ENCODE measurements around the gene GLIS1.

The GLIS1 gene

DNA sequence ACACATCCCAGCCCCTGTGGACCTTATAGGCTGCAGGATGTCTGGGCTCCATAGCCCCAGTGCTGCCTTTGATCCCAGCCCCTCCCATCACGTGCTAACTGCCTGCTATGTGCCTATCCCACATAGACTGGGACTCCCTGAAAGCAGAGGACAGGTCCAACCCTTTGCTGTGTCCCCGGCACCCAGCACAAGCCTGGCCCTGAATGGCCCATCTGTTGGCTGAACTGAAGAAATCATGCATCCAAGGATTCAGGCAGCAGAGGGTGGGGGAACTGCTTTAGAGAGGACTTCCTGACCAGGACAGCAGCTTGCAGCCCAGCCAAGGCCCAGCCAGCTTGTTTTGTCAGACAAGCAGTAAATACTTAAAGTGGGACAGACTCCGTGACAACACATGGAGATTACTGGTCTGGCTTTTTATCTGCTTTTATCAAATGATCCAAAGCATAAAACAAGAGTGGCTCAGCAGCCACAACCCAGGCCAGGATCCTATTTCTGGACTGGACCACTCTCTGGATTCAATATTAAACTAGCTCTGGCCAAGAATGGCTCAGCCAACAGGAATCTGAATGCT, 69.3 kb downstream of the GLIS1 start:
- H3K27ac ChIP-seq (ENCODE audit: insufficient read depth, low read length, poor library complexity, severe bottlenecking) = no peak overlapping the region
- no peaks in the 10 kb centered on the region for H3K36me3 ChIP-seq (ENCODE audit: control insufficient read depth, insufficient read depth, low read length)
- H3K9me3 ChIP-seq (ENCODE audit: control insufficient read depth, low read length) = no peaks in the 10 kb centered on the region
- H3K4me3 ChIP-seq (ENCODE audit: insufficient read depth, low read depth, low read length, poor library complexity, severe bottlenecking) = no peak overlapping the region
- H3K4me1 ChIP-seq (ENCODE audit: control insufficient read depth, insufficient read depth, low read length, poor library complexity, severe bottlenecking) = no peaks in the 10 kb centered on the region
- no peak for DNase-seq
- no peaks in the 10 kb centered on the region for H3K27me3 ChIP-seq (replicated peaks; ENCODE audit: control insufficient read depth, insufficient read depth, low read length, poor library complexity, severe bottlenecking)

DNA sequence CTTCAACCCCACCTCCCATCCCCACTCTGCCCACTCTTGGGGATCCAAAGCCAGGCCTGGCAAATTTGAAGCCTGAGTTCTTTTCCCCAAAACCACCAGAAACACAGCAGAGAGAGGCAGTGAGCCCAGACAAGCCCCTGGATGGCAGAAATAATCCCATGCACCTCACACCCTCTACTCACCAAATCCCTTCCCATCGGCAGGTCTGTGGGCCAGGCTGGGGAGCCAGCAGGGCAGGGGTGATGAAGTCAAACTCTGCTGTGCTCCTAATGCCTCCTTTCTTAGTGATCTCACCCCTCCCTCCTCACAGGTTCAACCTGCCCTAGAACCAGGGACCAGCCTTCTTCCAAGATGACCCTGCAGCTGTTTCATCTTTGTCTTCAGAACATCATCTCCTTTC, 72.4 kb downstream of the GLIS1 start:
- Histone ChIP-seq H3K27me3 (replicated peaks; ENCODE audit: control insufficient read depth, insufficient read depth, low read length, poor library complexity, severe bottlenecking) (no peaks in the 10 kb centered on the region), H3K4me1 (ENCODE audit: control insufficient read depth, insufficient read depth, low read length, poor library complexity, severe bottlenecking) (no peaks in the 10 kb centered on the region), H3K36me3 (ENCODE audit: control insufficient read depth, insufficient read depth, low read length) (no peaks in the 10 kb centered on the region), H3K4me3 (ENCODE audit: insufficient read depth, low read depth, low read length, poor library complexity, severe bottlenecking) (no peak overlapping the region), H3K27ac (ENCODE audit: insufficient read depth, low read length, poor library complexity, severe bottlenecking) (no peak overlapping the region), H3K9me3 (ENCODE audit: control insufficient read depth, low read length) (no peaks in the 10 kb centered on the region)
- no peak for DNase-seq

DNA sequence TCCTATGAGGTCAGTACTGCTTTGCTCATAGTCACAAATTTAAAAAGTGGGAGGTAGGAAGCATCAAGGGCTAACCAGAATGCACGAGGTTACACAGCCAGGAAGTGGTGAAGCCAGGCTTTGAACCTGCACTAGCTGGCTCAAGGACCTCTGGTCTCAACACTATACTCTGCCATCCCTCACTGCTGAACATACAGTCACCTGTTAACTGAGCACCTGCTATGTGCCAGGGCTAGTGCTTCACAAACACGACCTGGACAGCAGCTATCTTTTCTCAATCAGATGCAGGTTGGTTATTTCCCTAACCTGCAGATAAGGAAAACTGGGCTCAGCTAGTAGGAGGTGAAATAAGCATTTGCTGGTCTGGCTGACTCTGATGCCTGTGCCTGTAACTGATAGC, 73.0 kb downstream of the GLIS1 start:
- no peaks in the 10 kb centered on the region for H3K27me3 ChIP-seq (replicated peaks; ENCODE audit: control insufficient read depth, insufficient read depth, low read length, poor library complexity, severe bottlenecking)
- no peak for DNase-seq

DNA sequence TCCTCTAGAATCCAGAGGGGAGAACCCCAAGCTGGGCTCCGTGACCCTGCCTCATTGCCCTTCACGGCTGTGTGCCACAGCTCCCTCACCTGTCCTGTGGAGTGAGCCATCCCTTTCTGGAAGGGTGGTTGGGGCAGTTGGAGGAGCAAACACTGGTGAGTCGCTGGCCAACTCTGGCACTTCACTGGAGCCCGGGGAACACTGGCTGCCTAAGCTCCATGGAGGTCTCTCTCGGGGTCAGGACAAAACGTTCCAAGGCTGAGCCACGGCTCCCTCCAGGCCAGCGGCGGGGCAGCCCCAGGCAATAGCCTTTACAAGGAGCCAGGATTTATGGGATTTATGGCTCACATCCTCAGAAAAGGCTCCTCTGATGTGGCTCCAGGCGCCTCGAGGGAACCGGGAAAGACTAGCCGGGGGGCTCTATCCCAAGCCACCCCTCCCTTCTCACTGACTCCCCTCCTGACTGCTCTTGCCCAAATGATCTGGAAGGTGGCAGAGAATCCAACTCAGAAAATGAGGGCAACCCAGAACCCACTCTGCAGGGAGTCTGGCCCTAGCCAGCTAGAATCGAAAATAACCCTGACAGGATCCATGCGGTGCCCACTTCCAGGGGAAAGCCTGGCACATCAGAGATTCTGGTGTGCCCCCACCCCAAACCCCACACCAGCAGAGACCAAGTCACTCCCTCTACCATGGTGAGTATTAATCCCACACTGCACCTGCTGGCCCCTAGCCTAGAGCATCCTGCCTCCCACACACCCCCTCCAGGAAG, 75.2 kb downstream of the GLIS1 start:
- H3K27me3 ChIP-seq (replicated peaks; ENCODE audit: control insufficient read depth, insufficient read depth, low read length, poor library complexity, severe bottlenecking) = no peaks in the 10 kb centered on the region
- no peaks in the 10 kb centered on the region for H3K36me3 ChIP-seq (ENCODE audit: control insufficient read depth, insufficient read depth, low read length)
- H3K4me1 ChIP-seq (ENCODE audit: control insufficient read depth, insufficient read depth, low read length, poor library complexity, severe bottlenecking) = no peaks in the 10 kb centered on the region

More for the DNA sequence above, 73.0 kb downstream of the GLIS1 start:
- H3K4me1 ChIP-seq (ENCODE audit: control insufficient read depth, insufficient read depth, low read length, poor library complexity, severe bottlenecking) = no peaks in the 10 kb centered on the region
- no peak overlapping the region for H3K27ac ChIP-seq (ENCODE audit: insufficient read depth, low read length, poor library complexity, severe bottlenecking)
- no peaks in the 10 kb centered on the region for H3K36me3 ChIP-seq (ENCODE audit: control insufficient read depth, insufficient read depth, low read length)
- no peak overlapping the region for H3K4me3 ChIP-seq (ENCODE audit: insufficient read depth, low read depth, low read length, poor library complexity, severe bottlenecking)
- H3K9me3 ChIP-seq (ENCODE audit: control insufficient read depth, low read length) = no peaks in the 10 kb centered on the region

DNA sequence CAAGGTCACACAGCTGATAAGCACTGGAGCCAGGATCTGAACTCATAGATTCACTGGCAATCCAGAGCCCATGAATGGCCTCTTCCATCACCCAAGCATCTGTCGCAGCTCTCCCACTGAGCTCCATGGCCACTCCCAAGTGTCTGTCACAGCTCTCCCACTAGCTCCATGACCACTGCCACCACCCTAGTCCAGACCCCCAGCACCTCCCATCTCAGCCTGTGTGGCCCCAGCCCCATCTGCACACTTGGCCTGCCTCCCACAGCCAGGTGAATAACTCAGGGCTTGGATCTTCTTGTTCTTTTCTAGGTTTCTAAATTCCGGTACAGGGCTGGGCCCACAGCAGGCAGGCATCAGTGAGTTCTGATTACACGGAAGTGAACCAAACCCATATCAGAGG, 76.0 kb downstream of the GLIS1 start:
- no peak overlapping the region for H3K4me3 ChIP-seq (ENCODE audit: insufficient read depth, low read depth, low read length, poor library complexity, severe bottlenecking)
- no peaks in the 10 kb centered on the region for H3K27me3 ChIP-seq (replicated peaks; ENCODE audit: control insufficient read depth, insufficient read depth, low read length, poor library complexity, severe bottlenecking)
- no peak overlapping the region for H3K27ac ChIP-seq (ENCODE audit: insufficient read depth, low read length, poor library complexity, severe bottlenecking)
- H3K4me1 ChIP-seq (ENCODE audit: control insufficient read depth, insufficient read depth, low read length, poor library complexity, severe bottlenecking) = no peaks in the 10 kb centered on the region
- DNase-seq = no peak
- H3K9me3 ChIP-seq (ENCODE audit: control insufficient read depth, low read length) = no peaks in the 10 kb centered on the region
- H3K36me3 ChIP-seq (ENCODE audit: control insufficient read depth, insufficient read depth, low read length) = no peaks in the 10 kb centered on the region

More for the DNA sequence above, 75.2 kb downstream of the GLIS1 start:
- H3K9me3 ChIP-seq (ENCODE audit: control insufficient read depth, low read length) = no peaks in the 10 kb centered on the region
- no peak overlapping the region for H3K27ac ChIP-seq (ENCODE audit: insufficient read depth, low read length, poor library complexity, severe bottlenecking)
- no peak overlapping the region for H3K4me3 ChIP-seq (ENCODE audit: insufficient read depth, low read depth, low read length, poor library complexity, severe bottlenecking)
- DNase-seq = no peak

DNA sequence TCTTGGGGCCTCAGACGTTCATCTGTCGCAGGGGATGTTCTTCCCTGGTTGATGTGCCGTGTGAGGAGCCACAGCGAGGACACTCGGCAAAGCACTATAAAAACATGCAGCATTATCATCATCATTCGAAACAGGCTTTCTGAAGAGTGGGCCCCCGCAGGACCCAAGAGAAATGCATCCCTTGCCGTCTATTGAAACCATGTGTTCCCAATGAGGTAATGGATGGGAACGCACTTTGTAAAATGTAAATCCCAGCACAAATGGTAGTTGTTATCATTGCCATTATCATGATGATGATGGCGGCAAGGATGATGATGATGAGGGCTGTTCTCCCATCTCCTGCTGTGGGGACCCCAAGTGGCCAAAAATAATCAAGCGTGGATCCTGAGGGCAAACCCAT, 76.8 kb downstream of the GLIS1 start:
- DNase-seq = no peak
- Histone ChIP-seq H3K27me3 (replicated peaks; ENCODE audit: control insufficient read depth, insufficient read depth, low read length, poor library complexity, severe bottlenecking) (no peaks in the 10 kb centered on the region), H3K27ac (ENCODE audit: insufficient read depth, low read length, poor library complexity, severe bottlenecking) (no peak overlapping the region), H3K9me3 (ENCODE audit: control insufficient read depth, low read length) (no peaks in the 10 kb centered on the region), H3K4me1 (ENCODE audit: control insufficient read depth, insufficient read depth, low read length, poor library complexity, severe bottlenecking) (no peaks in the 10 kb centered on the region), H3K4me3 (ENCODE audit: insufficient read depth, low read depth, low read length, poor library complexity, severe bottlenecking) (no peak overlapping the region), H3K36me3 (ENCODE audit: control insufficient read depth, insufficient read depth, low read length) (no peaks in the 10 kb centered on the region)

DNA sequence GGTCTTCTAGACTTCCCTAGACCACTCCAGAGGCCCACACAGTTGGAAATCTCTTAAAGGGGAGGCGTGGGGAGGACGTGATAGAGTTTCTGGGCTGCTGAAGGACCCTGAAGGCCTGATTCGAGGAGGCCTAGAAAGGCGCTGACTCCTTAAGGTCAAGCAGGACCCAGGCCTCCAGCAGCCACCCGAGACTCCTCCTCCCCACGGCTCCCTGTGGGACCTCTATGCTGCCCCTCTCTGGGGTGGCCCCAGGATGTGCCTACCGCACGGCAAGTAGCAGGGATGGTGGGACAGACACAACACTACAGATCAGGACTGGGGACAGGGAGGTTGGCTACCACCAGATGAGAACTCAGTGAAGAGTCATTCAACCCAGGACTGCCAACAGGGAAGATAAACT, 77.5 kb downstream of the GLIS1 start:
- Histone ChIP-seq H3K9me3 (ENCODE audit: control insufficient read depth, low read length) (no peaks in the 10 kb centered on the region), H3K27ac (ENCODE audit: insufficient read depth, low read length, poor library complexity, severe bottlenecking) (no peak overlapping the region), H3K27me3 (replicated peaks; ENCODE audit: control insufficient read depth, insufficient read depth, low read length, poor library complexity, severe bottlenecking) (no peaks in the 10 kb centered on the region), H3K36me3 (ENCODE audit: control insufficient read depth, insufficient read depth, low read length) (no peaks in the 10 kb centered on the region), H3K4me1 (ENCODE audit: control insufficient read depth, insufficient read depth, low read length, poor library complexity, severe bottlenecking) (no peaks in the 10 kb centered on the region), H3K4me3 (ENCODE audit: insufficient read depth, low read depth, low read length, poor library complexity, severe bottlenecking) (no peak overlapping the region)
- no peak for DNase-seq

DNA sequence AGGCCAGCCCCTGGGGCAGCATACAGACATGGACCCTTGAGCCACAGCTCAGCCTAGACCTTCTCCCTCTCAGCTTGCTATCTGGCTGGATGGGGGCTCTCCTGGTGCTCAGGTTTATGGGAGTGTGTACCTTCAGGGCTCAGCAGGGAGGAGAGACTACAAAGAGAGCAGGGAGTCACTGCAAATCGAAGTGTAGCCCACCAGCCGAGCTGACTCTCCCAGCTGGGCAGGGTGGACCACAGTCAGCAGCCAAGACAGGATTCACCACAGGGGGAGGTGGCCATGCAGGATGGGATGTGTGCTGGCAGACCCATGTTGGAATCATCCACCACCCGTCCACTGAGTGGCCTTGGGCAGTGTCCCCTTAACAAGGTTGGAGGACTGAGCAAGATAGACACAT, 78.3 kb downstream of the GLIS1 start:
- no peak overlapping the region for H3K4me3 ChIP-seq (ENCODE audit: insufficient read depth, low read depth, low read length, poor library complexity, severe bottlenecking)
- H3K27ac ChIP-seq (ENCODE audit: insufficient read depth, low read length, poor library complexity, severe bottlenecking) = no peak overlapping the region
- H3K36me3 ChIP-seq (ENCODE audit: control insufficient read depth, insufficient read depth, low read length) = no peaks in the 10 kb centered on the region
- no peak for DNase-seq
- H3K9me3 ChIP-seq (ENCODE audit: control insufficient read depth, low read length) = no peaks in the 10 kb centered on the region
- H3K27me3 ChIP-seq (replicated peaks; ENCODE audit: control insufficient read depth, insufficient read depth, low read length, poor library complexity, severe bottlenecking) = no peaks in the 10 kb centered on the region
- H3K4me1 ChIP-seq (ENCODE audit: control insufficient read depth, insufficient read depth, low read length, poor library complexity, severe bottlenecking) = no peaks in the 10 kb centered on the region

DNA sequence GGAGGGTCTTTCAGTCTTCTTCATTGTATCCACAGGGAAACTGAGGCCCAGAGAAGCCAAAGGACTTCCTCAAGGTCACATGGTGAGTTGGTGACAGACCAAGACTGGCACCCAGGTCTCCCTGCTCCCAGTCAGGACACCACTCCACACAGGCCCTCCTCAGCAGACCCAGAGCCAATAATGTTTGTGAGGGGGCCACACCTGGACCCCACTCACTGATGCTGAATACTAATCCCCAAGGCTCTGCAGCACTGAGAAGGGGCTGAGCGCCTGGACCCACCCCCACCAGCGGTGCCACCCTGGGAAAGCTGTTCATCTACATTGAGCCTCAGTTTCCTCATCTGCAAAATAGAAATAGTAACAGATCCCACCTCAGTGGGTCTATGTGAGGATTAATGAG, 79.5 kb downstream of the GLIS1 start:
- Histone ChIP-seq H3K27me3 (replicated peaks; ENCODE audit: control insufficient read depth, insufficient read depth, low read length, poor library complexity, severe bottlenecking) (no peaks in the 10 kb centered on the region), H3K4me1 (ENCODE audit: control insufficient read depth, insufficient read depth, low read length, poor library complexity, severe bottlenecking) (no peaks in the 10 kb centered on the region), H3K27ac (ENCODE audit: insufficient read depth, low read length, poor library complexity, severe bottlenecking) (no peak overlapping the region)

DNA sequence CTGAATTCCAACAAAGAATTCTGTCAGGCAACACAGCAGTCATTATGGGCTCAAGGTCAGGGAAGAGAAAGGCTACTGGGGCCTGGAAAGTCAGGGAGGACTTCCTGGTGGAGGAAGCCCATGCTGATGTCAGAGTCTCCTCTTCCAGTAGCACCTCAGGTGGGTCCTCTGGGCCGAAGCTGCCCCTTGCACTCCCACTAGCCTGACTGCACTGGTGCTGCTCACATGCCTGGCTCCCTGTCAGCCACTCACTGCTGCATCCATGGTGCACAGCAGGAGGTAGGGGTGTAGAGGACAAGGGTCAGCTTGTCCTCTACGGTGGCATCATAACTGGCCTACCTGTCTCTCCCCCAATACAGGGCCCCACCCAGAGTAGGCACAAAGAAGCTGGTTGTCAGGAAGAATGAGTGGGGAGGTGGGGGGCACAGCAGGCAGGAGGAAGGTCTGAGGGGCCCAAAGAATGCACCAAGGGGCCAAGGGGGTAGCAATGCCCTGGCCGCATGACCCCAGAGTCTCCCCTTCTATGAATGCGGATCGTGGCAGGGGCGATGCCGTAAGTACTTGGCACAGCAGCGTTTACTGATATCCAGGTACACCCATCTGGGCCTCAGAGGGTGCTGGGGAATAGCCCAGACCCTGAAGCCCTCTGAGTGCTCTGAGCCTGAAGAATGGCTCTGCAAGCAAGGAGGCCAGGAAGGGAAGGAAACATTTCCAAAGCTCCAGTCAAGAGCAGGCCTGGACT, 80.3 kb downstream of the GLIS1 start:
- DNase-seq = no peak
- Histone ChIP-seq H3K4me1 (ENCODE audit: control insufficient read depth, insufficient read depth, low read length, poor library complexity, severe bottlenecking) (no peaks in the 10 kb centered on the region), H3K27me3 (replicated peaks; ENCODE audit: control insufficient read depth, insufficient read depth, low read length, poor library complexity, severe bottlenecking) (no peaks in the 10 kb centered on the region), H3K4me3 (ENCODE audit: insufficient read depth, low read depth, low read length, poor library complexity, severe bottlenecking) (no peak overlapping the region), H3K36me3 (ENCODE audit: control insufficient read depth, insufficient read depth, low read length) (no peaks in the 10 kb centered on the region), H3K9me3 (ENCODE audit: control insufficient read depth, low read length) (no peaks in the 10 kb centered on the region), H3K27ac (ENCODE audit: insufficient read depth, low read length, poor library complexity, severe bottlenecking) (no peak overlapping the region)

More for the DNA sequence above, 79.5 kb downstream of the GLIS1 start:
- H3K9me3 ChIP-seq (ENCODE audit: control insufficient read depth, low read length) = no peaks in the 10 kb centered on the region
- no peaks in the 10 kb centered on the region for H3K36me3 ChIP-seq (ENCODE audit: control insufficient read depth, insufficient read depth, low read length)
- no peak for DNase-seq
- no peak overlapping the region for H3K4me3 ChIP-seq (ENCODE audit: insufficient read depth, low read depth, low read length, poor library complexity, severe bottlenecking)

Measured in effector memory CD4-positive, alpha-beta T cell (primary cell).